MCF 10A (cell line): ENCODE data around the gene NFS1. TPM values are rescaled to one million over a fixed set of nuclear protein-coding genes. Genes with fewer than 3 reads are reported as not detected.
"Not testable (repeated sequence)": the region's sequence is repeated elsewhere in the genome, so short reads cannot be mapped to it uniquely, and the experiment has no call there.

Experiments
- Bru-seq: library from RNA; stranded (reverse); fragments of 400-500 nt; gene quantifications from one replicate; lab custom pipeline; 2021; lab: Mats Ljungman, UMichigan
- BruChase-seq, 2 experiments: library from RNA; stranded (reverse); fragments of 400-500 nt; gene quantifications; one replicate each; lab custom pipeline; 2021; lab: Mats Ljungman, UMichigan
- BruUV-seq: library from RNA; stranded (reverse); fragments of 400-500 nt; replicated peaks from 2 replicates; lab custom pipeline; 2021; lab: Mats Ljungman, UMichigan
- CTCF ChIA-PET: fragments of 300-600 bp; sonication (Branson Sonifier 250); formaldehyde crosslinking; extraction: SDS; loops from one replicate; lab custom pipeline; 2021; ENCODE audit warnings: antibody characterized with exemption, inconsistent platforms; lab: Yijun Ruan, JAX
- POLR2A ChIA-PET: fragments of 300-600, 350-650 bp; sonication (Branson Sonifier 250); formaldehyde crosslinking; extraction: SDS; loops from one replicate; lab custom pipeline; 2020; ENCODE audit warnings: antibody characterized with exemption, inconsistent platforms; lab: Yijun Ruan, JAX
- DNase-seq: peaks from one replicate; pipeline ENCODE4 v3.0.0-alpha.2; 2018; ENCODE audit not compliant: unreplicated experiment
- H3K27ac Mint-ChIP-seq: one replicate; pipeline ENCODE4 v1.8.0; 2022; ENCODE audit warnings: mild to moderate bottlenecking, low read depth, mixed read lengths; ENCODE audit not compliant: unreplicated experiment
- H3K27me3 Mint-ChIP-seq: one replicate; pipeline ENCODE4 v1.8.0; 2022; ENCODE audit warnings: mixed read lengths; ENCODE audit not compliant: insufficient read depth, unreplicated experiment
- H3K36me3 Mint-ChIP-seq: one replicate; pipeline ENCODE4 v1.8.0; 2022; ENCODE audit warnings: mild to moderate bottlenecking, moderate library complexity, mixed read lengths; ENCODE audit not compliant: insufficient read depth, unreplicated experiment
- H3K4me1 Mint-ChIP-seq: one replicate; pipeline ENCODE4 v1.8.0; 2022; ENCODE audit warnings: mixed read lengths; ENCODE audit not compliant: insufficient read depth, unreplicated experiment
- H3K4me3 Mint-ChIP-seq: one replicate; pipeline ENCODE4 v1.8.0; 2022; ENCODE audit warnings: mild to moderate bottlenecking, moderate library complexity, mixed read lengths; ENCODE audit not compliant: unreplicated experiment
- H3K9me3 Mint-ChIP-seq: one replicate; pipeline ENCODE4 v1.8.0; 2022; ENCODE audit warnings: mixed read lengths; ENCODE audit not compliant: unreplicated experiment
- CTCF ChIP-seq: fragments of 200-600 bp; IDR thresholded peaks from one replicate; pipeline ENCODE4 v1.8.0; 2022; ENCODE audit warnings: antibody characterized with exemption, mild to moderate bottlenecking; ENCODE audit not compliant: unreplicated experiment
- intact Hi-C: fragments of 100-400 bp; cut with micrococcal nuclease; formaldehyde crosslinking; loops from 2 replicates; pipeline ENCODE4 v1.14.1; 2022
- long read RNA-seq: library from polyadenylated mRNA; stranded (forward); transcript quantifications from one replicate; pipeline ENCODE4 v2.0.0, GENCODE V29; 2022
- total RNA-seq: library from RNA; stranded (reverse); gene quantifications from 2 replicates; pipeline ENCODE4 v1.2.3, GENCODE V29; 2022

Gene NFS1
- 27.6 and 28.6 TPM in 2 replicates for total RNA-seq
- Bru-seq, nascent RNA = percentile 64 among the genes with signal in this experiment
- BruChase-seq, experiment 1, labeled RNA remaining after a 6-hour chase = percentile 75 among the genes with signal in this experiment
- percentile 74 among the genes with signal in this experiment for BruChase-seq, experiment 2, labeled RNA remaining after a 2-hour chase
- long read RNA-seq, transcript NFS1-203 (13 exons, 3,012 nt) = major isoform, 29 of 39 reads
- long read RNA-seq, partial matches to known transcripts = 3 of 39 reads
- long read RNA-seq, other reads (novel, unspliced or antisense) = 2 of 39 reads

GRCh38 chr20:35699127-35699956 is at the start of gene NFS1, which contains the start of gene ROMO1:
TSS of gene NFS1 (minus strand) at chr20:35699352. CDS start at chr20:35699288, 64 bp downstream.
TSS of gene ROMO1 (plus strand) at chr20:35699405. CDS start at chr20:35699633, 228 bp downstream.
- DNase-seq = peak; percentile 85
- POLR2A ChIA-PET = interaction anchor here (0.6 to 14.8 kb wide), 30 partner anchors 11 to 763 kb away, joined by 3 to 266 read pairs (median 6); partner anchors contain the start of genes CPNE1, ERGIC3, PHF20 and RBM12
- BruUV-seq = TSS peak; percentile 75
- Mint-ChIP-seq H3K27me3 (no peaks in the 10 kb centered on the region), H3K36me3 (peaks cover 82% of the 10 kb centered on the region), H3K4me3 (peak within 1 kb of the TSS; percentile 98), H3K27ac (peak within 1 kb of the TSS; percentile 99), H3K4me1 (peaks cover 19% of the 10 kb centered on the region), H3K9me3 (no peaks in the 10 kb centered on the region)
- TF ChIP-seq CTCF = no peak
- intact Hi-C loops = loop anchor here (2.0 kb wide), 1 partner anchor 189 kb away; no protein-coding TSS in a partner anchor
- CTCF ChIA-PET = interaction anchor here (0.7 to 2.6 kb wide), 5 partner anchors 66 to 853 kb away, joined by 3 to 7 read pairs (median 3); partner anchors contain the start of gene SCAND1

- DNase-seq, intact Hi-C loops, H3K4me3 Mint-ChIP-seq, H3K9me3 Mint-ChIP-seq, BruUV-seq, H3K27me3 Mint-ChIP-seq, H3K27ac Mint-ChIP-seq: not testable (repeated sequence)
- CTCF ChIA-PET = interaction anchor here (4.4 kb wide), 1 partner anchor 25 kb away, joined by 49 read pairs; no protein-coding TSS in a partner anchor
- POLR2A ChIA-PET = interaction anchor here (1.1 to 11.4 kb wide), 8 partner anchors 12 to 218 kb away, joined by 3 to 617 read pairs (median 70); partner anchors contain the start of genes NFS1, PHF20, ROMO1 and SCAND1
- Mint-ChIP-seq H3K36me3 (peaks cover 29% of the 10 kb centered on the region), H3K4me1 (peaks cover 13% of the 10 kb centered on the region)
Measured at GRCh38 chr20:35744492-35744841, 45.3 kb upstream of the NFS1 start.

GRCh38 chr20:35743693-35744491 is 44.7 kb upstream of the NFS1 start:
- Mint-ChIP-seq H3K9me3 (no peaks in the 10 kb centered on the region), H3K36me3 (peaks cover 35% of the 10 kb centered on the region), H3K27me3 (no peaks in the 10 kb centered on the region), H3K4me3 (peak overlapping the region; percentile 97), H3K27ac (no peak overlapping the region), H3K4me1 (peaks cover 17% of the 10 kb centered on the region)
- no TSS peak for BruUV-seq
- ChIA-PET POLR2A (interaction anchor here (0.6 to 11.4 kb wide), 27 partner anchors 7 to 438 kb away, joined by 3 to 617 read pairs (median 21); partner anchors contain the start of genes CEP250, CPNE1, NFS1 and PHF20), CTCF (interaction anchor here (0.6 to 4.4 kb wide), 6 partner anchors 9 to 210 kb away, joined by 3 to 49 read pairs (median 5); partner anchors contain the start of gene SCAND1)
- no peak for TF ChIP-seq CTCF
- intact Hi-C loops = no loop called here
- no peak for DNase-seq
